Measurements from ENCODE around the gene LZTFL1. TPM values are rescaled to one million over a fixed set of nuclear protein-coding genes. Genes with fewer than 3 reads are reported as not detected.

Gene LZTFL1
- 1 to 10 TPM; 4.7 TPM for total RNA-seq

GRCh38 chr3:45841757-45842491 is at the start of gene LZTFL1:
Gene LZTFL1, minus strand, starts transcription at chr3:45842119. Its CDS starts 128 bp downstream, at chr3:45841991.
- ChIA-PET CTCF (interaction anchor here (0.8 to 2.0 kb wide), 8 partner anchors 9 to 237 kb away, joined by 3 to 11 read pairs (median 4); no protein-coding TSS in a partner anchor), POLR2A (interaction anchor here (0.7 to 1.1 kb wide), 5 partner anchors 9 to 174 kb away, joined by 3 to 4 read pairs (median 3); partner anchors contain the start of gene CXCR6)
- H3K4me3 Mint-ChIP-seq, result peak within 1 kb of the TSS; percentile 90
- no peaks in the 10 kb centered on the region for H3K9me3 Mint-ChIP-seq
- H3K27me3 Mint-ChIP-seq, result no peaks in the 10 kb centered on the region
- DNase-seq (peak; percentile 95), ATAC-seq (peak; percentile 87)
- peak within 1 kb of the TSS; percentile 83 for H3K27ac Mint-ChIP-seq
- TF ChIP-seq CTCF (IDR thresholded peaks at IDR 0.05), result no peak
- intact Hi-C loops (cut with micrococcal nuclease), result loop anchor here (5.0 kb wide), 1 partner anchor 80 kb away; no protein-coding TSS in a partner anchor
- no peaks in the 10 kb centered on the region for H3K36me3 Mint-ChIP-seq (ENCODE audit: low read depth)
- peaks cover 15% of the 10 kb centered on the region for H3K4me1 Mint-ChIP-seq (ENCODE audit: low read depth)

- Mint-ChIP-seq H3K4me3 (peak overlapping the region; percentile 46), H3K4me1 (ENCODE audit: low read depth) (peaks cover 43% of the 10 kb centered on the region), H3K27ac (no peak overlapping the region), H3K27me3 (peaks cover 35% of the 10 kb centered on the region), H3K36me3 (ENCODE audit: low read depth) (no peaks in the 10 kb centered on the region), H3K9me3 (no peaks in the 10 kb centered on the region)
- peak; percentile 38 for DNase-seq
- ChIA-PET CTCF (interaction anchor here (0.8 kb wide), 1 partner anchor 129 kb away, joined by 3 read pairs; no protein-coding TSS in a partner anchor), POLR2A (no interaction called here)
- intact Hi-C loops (cut with micrococcal nuclease), result no loop called here
- no peak for TF ChIP-seq CTCF (IDR thresholded peaks at IDR 0.05)
- ATAC-seq, result no peak
These were observed 48.5 kb upstream of the LZTFL1 start for GRCh38 chr3:45890405-45890804.

GRCh38 chr3:45889337-45889736 is 47.4 kb upstream of the LZTFL1 start:
- DNase-seq (no peak), ATAC-seq (no peak)
- Mint-ChIP-seq H3K4me1 (ENCODE audit: low read depth) (peaks cover 42% of the 10 kb centered on the region), H3K9me3 (no peaks in the 10 kb centered on the region), H3K36me3 (ENCODE audit: low read depth) (no peaks in the 10 kb centered on the region), H3K27ac (no peak overlapping the region), H3K4me3 (no peak overlapping the region), H3K27me3 (peaks cover 37% of the 10 kb centered on the region)
- POLR2A ChIA-PET, result interaction anchor here (0.6 to 1.8 kb wide), 3 partner anchors 8 to 1602 kb away, joined by 3 to 7 read pairs (median 3); no protein-coding TSS in a partner anchor
- intact Hi-C loops (cut with micrococcal nuclease), result no loop called here
- CTCF ChIA-PET, result interaction anchor here (0.8 to 0.9 kb wide), 2 partner anchors 21 to 50 kb away, joined by 3 read pairs; no protein-coding TSS in a partner anchor
- TF ChIP-seq CTCF (IDR thresholded peaks at IDR 0.05), result no peak

GRCh38 chr3:45887759-45888511 is 46.0 kb upstream of the LZTFL1 start:
- DNase-seq (no peak), ATAC-seq (no peak)
- Mint-ChIP-seq H3K27me3 (peaks cover 41% of the 10 kb centered on the region), H3K9me3 (no peaks in the 10 kb centered on the region), H3K27ac (no peak overlapping the region), H3K4me1 (ENCODE audit: low read depth) (peaks cover 28% of the 10 kb centered on the region), H3K36me3 (ENCODE audit: low read depth) (no peaks in the 10 kb centered on the region), H3K4me3 (no peak overlapping the region)
- intact Hi-C loops (cut with micrococcal nuclease), result no loop called here
- ChIA-PET POLR2A (interaction anchor here (0.7 to 1.8 kb wide), 4 partner anchors 16 to 35 kb away, joined by 3 to 7 read pairs (median 4); no protein-coding TSS in a partner anchor), CTCF (interaction anchor here (1.6 to 2.7 kb wide), 2 partner anchors 41 to 191 kb away, joined by 4 to 15 read pairs; no protein-coding TSS in a partner anchor)
- TF ChIP-seq CTCF (IDR thresholded peaks at IDR 0.05), result no peak

All from activated CD8-positive, alpha-beta T cell treated with anti-CD3 and anti-CD28 coated beads for 36 hours (primary cell).